ENCODE measurements around the gene ABCA13. TPM values are rescaled to one million over a fixed set of nuclear protein-coding genes. Genes with fewer than 3 reads are reported as not detected.

Gene ABCA13
- polyA plus RNA-seq, 1 of the 3 experiments (the other 2 are of a cell fraction) = not detected

GRCh38 chr7:48188776-48189520, 17.7 kb downstream of the ABCA13 start:
- Histone ChIP-seq H4K20me1 (ENCODE audit: insufficient read depth) (no peaks in the 10 kb centered on the region), H3K27ac (ENCODE audit: low read depth in 2 of 2, low read length in 1 of 2) (peak overlapping the region in 1 of 2 experiments; percentile 6; a peak in 1 of 4 replicates), H3K36me3 (replicated peaks in 1 of 2; ENCODE audit: control insufficient read depth in 1 of 2, insufficient read depth in 2 of 2, low read length in 1 of 2) (peaks cover 0 to 7% of the 10 kb centered on the region in 2 experiments), H2AFZ (ENCODE audit: low read depth) (peak overlapping the region; percentile 7; the same call in 1 of the 2 replicates), H3K4me2 (peak overlapping the region; percentile 44; the same call in 1 of the 2 replicates), H3K4me3 (ENCODE audit: low read depth in 2 of 2, low read length in 1 of 2) (peak overlapping the region in 1 of 2 experiments; percentile 36; a peak in 2 of 4 replicates), H3K27me3 (ENCODE audit: insufficient read depth) (no peaks in the 10 kb centered on the region), H3K9me2 (no peaks in the 10 kb centered on the region; the same call in 1 of the 2 replicates), H3F3A (replicated peaks; ENCODE audit: insufficient read depth) (no peaks in the 10 kb centered on the region), H3K9ac (peak overlapping the region; percentile 19; the same call in 1 of the 2 replicates), H3K9me3 (peaks cover 9% of the 10 kb centered on the region; the same call in 1 of the 2 replicates), H3K4me1 (ENCODE audit: control insufficient read depth in 1 of 2, insufficient read depth in 2 of 2, low read depth in 1 of 2, low read length in 1 of 2) (no peaks in the 10 kb centered on the region), H3K79me2 (ENCODE audit: insufficient read depth) (no peaks in the 10 kb centered on the region)
- TF ChIP-seq FOXM1 (IDR thresholded peaks at IDR 0.05; ENCODE audit: low read depth) = no peak
- peak; percentile 32 for TF ChIP-seq CTCF (IDR thresholded peaks at IDR 0.05)
- CTCF ChIA-PET = interaction anchor here (1.0 kb wide), 1 partner anchor 12 kb away, joined by 3 read pairs; no protein-coding TSS in a partner anchor
- no peak for DNase-seq
- POLR2A ChIA-PET = no interaction called here
- 3% methylated on average over 12 of the region's 12 CpGs for WGBS (ENCODE audit: low lambda C conversion rate)

- Histone ChIP-seq H2AFZ (ENCODE audit: low read depth) (no peak overlapping the region), H3F3A (replicated peaks; ENCODE audit: insufficient read depth) (no peaks in the 10 kb centered on the region)
- 0% methylated on average over 1 of the region's 1 CpG for WGBS (ENCODE audit: low lambda C conversion rate)
Measured at GRCh38 chr7:48192996-48193395, 21.7 kb downstream of the ABCA13 start.

More at GRCh38 chr7:48192996-48193395, 21.7 kb downstream of the ABCA13 start:
- no peak for TF ChIP-seq GABPA (IDR thresholded peaks at IDR 0.05; ENCODE audit: low read depth)
- TF ChIP-seq SMC3 (IDR thresholded peaks at IDR 0.05; ENCODE audit: low read depth, low read length) = no peak
- TF ChIP-seq GATA2 (CRISPR knock-in tag; IDR thresholded peaks at IDR 0.05) = no peak
- no peak for TF ChIP-seq YY1 (IDR thresholded peaks at IDR 0.05; ENCODE audit: low read depth)
- TF ChIP-seq CTCF (IDR thresholded peaks at IDR 0.05) = no peak
- no peak for TF ChIP-seq EZH2phosphoT487 (IDR thresholded peaks at IDR 0.05; ENCODE audit: borderline replicate concordance, low read depth)
- no peak for TF ChIP-seq FOXJ3 (CRISPR knock-in tag; IDR thresholded peaks at IDR 0.05)
- TF ChIP-seq MAX (IDR thresholded peaks at IDR 0.05; ENCODE audit: low read depth) = no peak
- no peak for TF ChIP-seq NRF1 (IDR thresholded peaks at IDR 0.05; ENCODE audit: low read depth, low read length)
- TF ChIP-seq TEAD4 (IDR thresholded peaks at IDR 0.05; ENCODE audit: borderline replicate concordance, insufficient read depth) = no peak
- no peak for TF ChIP-seq RAD21 (IDR thresholded peaks at IDR 0.05; ENCODE audit: low read length)
- no peak for TF ChIP-seq RXRA (IDR thresholded peaks at IDR 0.05; ENCODE audit: borderline replicate concordance, low read depth)
- TF ChIP-seq ELF1 (IDR thresholded peaks at IDR 0.05) = no peak
- no peak for TF ChIP-seq POLR2AphosphoS5 (IDR thresholded peaks at IDR 0.05; ENCODE audit: low read depth, low read length)
- H3K36me3 ChIP-seq (replicated peaks in 1 of 2; ENCODE audit: control insufficient read depth in 1 of 2, insufficient read depth in 2 of 2, low read length in 1 of 2) = no peaks in the 10 kb centered on the region
- H3K4me2 ChIP-seq = no peak overlapping the region
- no peak overlapping the region for H3K9ac ChIP-seq
- no peaks in the 10 kb centered on the region for H3K79me2 ChIP-seq (ENCODE audit: insufficient read depth)
- no peaks in the 10 kb centered on the region for H4K20me1 ChIP-seq (ENCODE audit: insufficient read depth)
- H3K27me3 ChIP-seq (ENCODE audit: insufficient read depth) = peaks cover 16% of the 10 kb centered on the region; the same call in 1 of the 2 replicates
- no peak for DNase-seq
- no peak overlapping the region for H3K27ac ChIP-seq (ENCODE audit: low read depth in 2 of 2, low read length in 1 of 2)
- ChIA-PET POLR2A (no interaction called here), CTCF (no interaction called here)
- H3K4me1 ChIP-seq (ENCODE audit: control insufficient read depth in 1 of 2, insufficient read depth in 2 of 2, low read depth in 1 of 2, low read length in 1 of 2) = no peaks in the 10 kb centered on the region
- H3K4me3 ChIP-seq (ENCODE audit: low read depth in 2 of 2, low read length in 1 of 2) = no peak overlapping the region
- H3K9me3 ChIP-seq = no peaks in the 10 kb centered on the region
- H3K9me2 ChIP-seq = no peaks in the 10 kb centered on the region
